HepG2 (cell line): ENCODE measurements around the gene DLST. TPM values are rescaled to one million over a fixed set of nuclear protein-coding genes. Genes with fewer than 3 reads are reported as not detected.

Experiments
- ARNT2 ChIP-seq: sonication (generic); formaldehyde crosslinking; IDR thresholded peaks from 2 replicates; pipeline ENCODE4 v1.8.0; 2022; ENCODE audit warnings: mild to moderate bottlenecking, low read depth, missing genetic modification reagents, moderate library complexity
- ETV6 ChIP-seq: sonication (generic); formaldehyde crosslinking; conservative IDR thresholded peaks from 2 replicates; pipeline ENCODE4 v1.4.0; 2020; ENCODE audit warnings: missing genetic modification reagents
- FOXA3 ChIP-seq: IDR thresholded peaks from 2 replicates; pipeline ENCODE4 v1.6.1; 2016; ENCODE audit warnings: missing genetic modification reagents, missing compliant biosample characterization
- IRF1 ChIP-seq: sonication (generic); formaldehyde crosslinking; IDR thresholded peaks from 2 replicates; pipeline ENCODE4 v1.4.0; 2020; ENCODE audit warnings: low read depth, mild to moderate bottlenecking, missing genetic modification reagents
- KLF11 ChIP-seq: IDR thresholded peaks from 2 replicates; pipeline ENCODE4 v1.6.1; 2016; ENCODE audit warnings: missing compliant biosample characterization
- MAFG ChIP-seq: sonication (generic); formaldehyde crosslinking; IDR thresholded peaks from 2 replicates; pipeline ENCODE4 v1.5.1; 2020; ENCODE audit warnings: mild to moderate bottlenecking, missing genetic modification reagents
- MEIS1 ChIP-seq: sonication (generic); formaldehyde crosslinking; IDR thresholded peaks from 2 replicates; pipeline ENCODE4 v1.9.0; 2021; ENCODE audit warnings: mild to moderate bottlenecking, missing genetic modification reagents, moderate library complexity, borderline replicate concordance
- PHF20 ChIP-seq: sonication (generic); formaldehyde crosslinking; IDR thresholded peaks from 2 replicates; pipeline ENCODE4 v1.5.0; 2020; ENCODE audit warnings: mild to moderate bottlenecking, missing genetic modification reagents
- PHF8 ChIP-seq: sonication (generic); formaldehyde crosslinking; IDR thresholded peaks from 2 replicates; pipeline ENCODE4 v1.5.0; 2020; ENCODE audit warnings: missing genetic modification reagents
- PLSCR1 ChIP-seq: sonication (generic); formaldehyde crosslinking; IDR thresholded peaks from 2 replicates; pipeline ENCODE4 v1.5.0; 2020; ENCODE audit warnings: missing genetic modification reagents, mild to moderate bottlenecking, borderline replicate concordance
- USF2 ChIP-seq, 2 experiments: sonication (generic) in 1 of 2; formaldehyde crosslinking in 1 of 2; IDR thresholded peaks; 2 replicates each; pipeline versions ENCODE4 v1.5.1 to v1.6.1; 2011 to 2020; ENCODE audit warnings: borderline replicate concordance in 1 of 2, low read depth in 1 of 2, low read length in 1 of 2, mild to moderate bottlenecking in 1 of 2, missing genetic modification reagents in 1 of 2, moderate library complexity in 1 of 2
- ZNF12 ChIP-seq: sonication (generic); formaldehyde crosslinking; IDR thresholded peaks from 2 replicates; pipeline ENCODE4 v1.5.0; 2020; ENCODE audit warnings: missing genetic modification reagents
- ZNF275 ChIP-seq: sonication (generic); formaldehyde crosslinking; IDR thresholded peaks from 2 replicates; pipeline ENCODE4 v1.8.0; 2022; ENCODE audit warnings: missing genetic modification reagents, mild to moderate bottlenecking, inconsistent platforms, borderline replicate concordance
- ZNF276 ChIP-seq: sonication (generic); formaldehyde crosslinking; IDR thresholded peaks from 2 replicates; pipeline ENCODE4 v1.4.0; 2020; ENCODE audit warnings: mild to moderate bottlenecking, low read depth, missing genetic modification reagents
- ZNF574 ChIP-seq: sonication (generic); formaldehyde crosslinking; IDR thresholded peaks from 2 replicates; pipeline ENCODE4 v1.4.0; 2020; ENCODE audit warnings: missing genetic modification reagents
- ZNF619 ChIP-seq: sonication (generic); formaldehyde crosslinking; IDR thresholded peaks from 2 replicates; pipeline ENCODE4 v1.4.0; 2020; ENCODE audit warnings: mild to moderate bottlenecking, missing genetic modification reagents
- ZNF672 ChIP-seq: sonication (generic); formaldehyde crosslinking; IDR thresholded peaks from 2 replicates; pipeline ENCODE4 v1.8.1; 2022; ENCODE audit warnings: missing genetic modification reagents
- ZNF772 ChIP-seq: sonication (generic); formaldehyde crosslinking; IDR thresholded peaks from 2 replicates; pipeline ENCODE4 v1.5.0; 2020; ENCODE audit warnings: mild to moderate bottlenecking, missing genetic modification reagents
- ZNF777 ChIP-seq: sonication (generic); formaldehyde crosslinking; IDR thresholded peaks from 2 replicates; pipeline ENCODE4 v1.4.0; 2020; ENCODE audit warnings: missing genetic modification reagents
- ZNF839 ChIP-seq: sonication (generic); formaldehyde crosslinking; IDR thresholded peaks from 2 replicates; pipeline ENCODE4 v1.4.0; 2020; ENCODE audit warnings: missing genetic modification reagents, mild to moderate bottlenecking, borderline replicate concordance
- polyA plus RNA-seq, 8 experiments: library from polyadenylated mRNA; depleted of rRNA in 3 of 8; stranded (reverse) in 7 of 8; unstranded in 1 of 8; fragments of >200 nt; fragmentation: Illumina TruSeq in 4 of 8; extraction: Trizol in 4 of 8; gene quantifications; 2 replicates each; pipeline versions ENCODE4 v1.2.1 to v1.2.3, GENCODE V29; 2011 to 2016; ENCODE audit warnings: low read depth in 4 of 8, missing spikeins in 1 of 8, mixed read lengths in 1 of 8; ENCODE audit not compliant: insufficient read depth in 1 of 8
- total RNA-seq, 5 experiments: library from RNA; depleted of rRNA; stranded (reverse); fragments of >200 nt; fragmentation: Illumina TruSeq; extraction: Trizol; gene quantifications; 2 replicates each; pipeline ENCODE4 v1.2.3, GENCODE V29; 2016; ENCODE audit warnings: low read depth in 1 of 5

The DLST gene
- total and polyA plus RNA-seq, 2 of the 13 experiments (the other 11 are each of a cell fraction or from before 2014, with no cell fraction given): 56.5 to 94.3 TPM

- TF ChIP-seq ZNF672 (CRISPR knock-in tag): no peak
- no peak for TF ChIP-seq KLF11 (CRISPR knock-in tag)
- no peak for TF ChIP-seq ZNF276 (CRISPR knock-in tag)
- TF ChIP-seq ZNF275 (CRISPR knock-in tag): no peak
- peak; percentile 87 for TF ChIP-seq PHF8 (CRISPR knock-in tag)
- TF ChIP-seq ZNF839: no peak
- no peak for TF ChIP-seq MAFG
- no peak for TF ChIP-seq ZNF777
- peak; percentile 65 for TF ChIP-seq ZNF574 (CRISPR knock-in tag)
- TF ChIP-seq PHF20 (CRISPR knock-in tag): peak; percentile 70
- no peak for TF ChIP-seq ZNF772
- peak; percentile 67; the same call in 1 of the 2 replicates for TF ChIP-seq ARNT2 (CRISPR knock-in tag)
- TF ChIP-seq ZNF619: 0 out of 2 replicates have a peak, but pooled peaks have one; percentile 32
- TF ChIP-seq IRF1 (CRISPR knock-in tag): no peak
- TF ChIP-seq FOXA3: no peak
- no peak for TF ChIP-seq ZNF12
- TF ChIP-seq MEIS1: no peak
- TF ChIP-seq PLSCR1: no peak
- TF ChIP-seq USF2 (IDR thresholded peaks at IDR 0.05; ENCODE audit: low read depth, low read length): no peak
- TF ChIP-seq USF2 (CRISPR knock-in tag; IDR thresholded peaks at IDR 0.05; ENCODE audit: borderline replicate concordance): no peak
- TF ChIP-seq ETV6 (CRISPR knock-in tag): no peak
Measured at GRCh38 chr14:74922752-74923401, 41.2 kb downstream of the DLST start, which contains the start of gene RPS6KL1 (continued).
